22Rv1 (cell line): ENCODE measurements around the gene PPARG.
"Not testable (repeated sequence)": the region's sequence is repeated elsewhere in the genome, so short reads cannot be mapped to it uniquely, and the experiment has no call there.

Source experiments
- H3K27ac ChIP-seq: fragments of 450-650 bp; 2 replicates; pipeline ENCODE4 v1.5.1; 2017
- ZFX ChIP-seq: fragments of 450-650 bp; IDR thresholded peaks from 2 replicates; pipeline ENCODE4 v1.6.1; 2017; ENCODE audit warnings: antibody characterized with exemption, borderline replicate concordance
- TF ChIP-seq, protein P1 (sequence below): fragments of 450-650 bp; IDR thresholded peaks from 2 replicates; pipeline ENCODE4 v1.5.1; 2017; ENCODE audit warnings: mild to moderate bottlenecking

The PPARG gene

DNA sequence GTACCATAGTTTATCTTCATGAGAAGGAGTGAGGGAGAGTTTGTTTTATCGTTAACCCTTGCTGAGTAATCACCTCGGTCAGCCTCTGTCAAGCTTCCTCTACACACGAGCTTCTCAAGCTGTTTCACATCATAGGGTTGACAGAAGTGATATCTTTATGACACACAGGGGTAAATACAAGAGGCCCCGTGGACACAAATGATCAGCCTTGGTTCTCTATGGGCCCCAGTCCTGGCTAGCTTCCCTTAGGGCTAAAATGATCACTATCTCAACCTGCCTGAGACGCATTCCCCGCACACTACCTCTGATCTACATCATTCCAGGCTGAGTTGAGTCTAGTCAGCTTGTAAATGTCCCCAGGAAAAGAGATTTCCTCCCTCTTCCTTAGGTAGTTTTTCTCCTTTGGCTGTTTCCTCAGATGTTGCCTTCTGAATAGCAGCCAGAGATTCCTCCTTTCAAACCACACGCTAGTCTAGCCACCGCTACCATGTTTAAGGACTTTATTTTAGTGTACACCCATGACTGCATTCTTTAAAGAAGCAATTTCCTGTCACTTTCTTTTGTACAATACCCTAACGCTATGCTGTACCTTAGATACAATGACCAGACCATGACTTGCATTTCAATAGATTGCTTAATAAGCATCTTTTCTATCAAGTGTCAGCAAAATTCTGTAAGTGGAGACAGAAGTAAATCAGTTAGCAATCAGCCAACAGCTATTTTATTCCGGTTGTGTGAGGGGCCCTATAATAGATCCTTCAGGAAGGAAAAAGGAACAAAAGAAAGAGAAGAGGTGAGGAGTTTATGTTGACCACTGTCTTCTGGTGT, 35.1 kb upstream of the PPARG start:
- no peak for TF ChIP-seq ZFX
- TF ChIP-seq, protein P1, sequence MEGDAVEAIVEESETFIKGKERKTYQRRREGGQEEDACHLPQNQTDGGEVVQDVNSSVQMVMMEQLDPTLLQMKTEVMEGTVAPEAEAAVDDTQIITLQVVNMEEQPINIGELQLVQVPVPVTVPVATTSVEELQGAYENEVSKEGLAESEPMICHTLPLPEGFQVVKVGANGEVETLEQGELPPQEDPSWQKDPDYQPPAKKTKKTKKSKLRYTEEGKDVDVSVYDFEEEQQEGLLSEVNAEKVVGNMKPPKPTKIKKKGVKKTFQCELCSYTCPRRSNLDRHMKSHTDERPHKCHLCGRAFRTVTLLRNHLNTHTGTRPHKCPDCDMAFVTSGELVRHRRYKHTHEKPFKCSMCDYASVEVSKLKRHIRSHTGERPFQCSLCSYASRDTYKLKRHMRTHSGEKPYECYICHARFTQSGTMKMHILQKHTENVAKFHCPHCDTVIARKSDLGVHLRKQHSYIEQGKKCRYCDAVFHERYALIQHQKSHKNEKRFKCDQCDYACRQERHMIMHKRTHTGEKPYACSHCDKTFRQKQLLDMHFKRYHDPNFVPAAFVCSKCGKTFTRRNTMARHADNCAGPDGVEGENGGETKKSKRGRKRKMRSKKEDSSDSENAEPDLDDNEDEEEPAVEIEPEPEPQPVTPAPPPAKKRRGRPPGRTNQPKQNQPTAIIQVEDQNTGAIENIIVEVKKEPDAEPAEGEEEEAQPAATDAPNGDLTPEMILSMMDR: no peak
- no peak overlapping the region for H3K27ac ChIP-seq

DNA sequence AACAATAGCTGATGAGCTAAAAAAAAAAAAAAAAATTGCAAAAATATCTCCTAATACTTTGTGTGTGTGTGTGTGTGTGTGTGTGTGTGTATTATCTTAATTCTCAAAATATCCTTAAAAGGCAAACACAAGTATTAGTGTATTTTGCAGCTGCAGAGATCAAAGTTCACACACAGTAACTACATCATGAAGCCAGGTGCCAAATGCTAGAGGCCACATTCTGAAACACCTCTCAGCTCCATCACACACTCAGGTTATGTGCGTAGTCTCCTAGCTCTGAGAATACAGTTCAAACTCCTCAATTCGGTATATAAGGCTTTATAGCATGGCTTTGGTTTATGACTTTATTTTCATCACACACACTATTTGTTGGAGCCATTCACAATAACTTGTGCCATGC, 33.5 kb upstream of the PPARG start:
- TF ChIP-seq ZFX: no peak

DNA sequence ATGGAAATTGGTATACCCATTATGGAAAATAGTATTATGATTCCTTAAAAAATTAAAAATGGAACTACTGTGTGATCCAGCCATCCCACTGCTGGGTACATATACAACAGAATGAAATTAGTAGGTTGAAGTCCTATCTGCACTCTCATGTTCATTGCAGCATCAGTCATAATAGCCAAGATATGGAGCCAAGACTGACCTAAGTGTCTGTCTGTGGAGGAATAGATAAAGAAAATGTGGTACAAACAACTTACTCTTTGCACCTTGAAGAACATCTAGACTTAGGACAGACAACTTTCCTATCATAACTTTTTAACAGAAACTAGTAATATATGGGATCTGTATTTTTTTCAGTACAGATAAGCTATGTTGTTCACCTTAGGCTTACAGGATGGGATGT, 30.0 kb upstream of the PPARG start:
- no peak for TF ChIP-seq ZFX
- TF ChIP-seq, protein P1: no peak
- H3K27ac ChIP-seq: no peak overlapping the region

More for the DNA sequence above, 33.5 kb upstream of the PPARG start:
- H3K27ac ChIP-seq: no peak overlapping the region

DNA sequence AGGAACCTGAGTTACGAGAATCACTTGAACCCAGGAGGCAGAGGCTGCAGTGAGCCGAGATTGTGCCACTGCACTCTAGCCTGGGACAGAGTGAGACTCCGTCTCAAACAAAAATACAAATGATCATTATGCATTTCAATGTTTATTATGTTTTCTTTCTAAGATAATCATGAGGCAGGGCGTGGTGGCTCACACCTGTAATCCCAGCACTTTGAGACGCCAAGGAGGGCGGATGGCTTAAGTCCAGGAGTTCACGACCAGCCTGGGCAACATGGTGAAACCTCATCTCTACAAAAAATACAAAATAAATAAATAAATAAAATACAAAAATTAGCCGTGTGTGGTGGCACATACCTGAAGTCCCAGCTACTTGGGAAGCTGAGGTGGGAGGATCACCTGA, 26.7 kb upstream of the PPARG start:
- not testable (repeated sequence) for H3K27ac ChIP-seq

DNA sequence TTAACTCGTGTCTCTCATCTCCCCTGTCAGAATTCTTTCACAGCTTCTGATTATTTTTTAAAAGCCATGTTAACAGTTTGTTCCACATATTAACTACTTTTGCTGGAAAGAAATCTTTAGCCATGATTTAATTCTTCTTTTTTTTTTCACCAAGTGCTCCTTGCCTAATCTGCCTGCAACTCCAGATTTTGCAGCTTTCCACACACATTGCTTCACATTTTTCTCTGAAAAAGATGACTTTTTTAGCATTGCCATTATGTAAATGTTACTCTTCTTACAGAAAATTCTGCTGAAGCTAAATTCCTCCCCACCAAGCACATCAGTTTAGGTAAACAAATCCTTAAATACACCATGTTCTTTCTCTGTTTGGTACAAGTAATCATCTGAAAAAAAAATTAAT, 23.4 kb upstream of the PPARG start:
- no peak overlapping the region for H3K27ac ChIP-seq
- TF ChIP-seq ZFX: no peak
- TF ChIP-seq, protein P1: no peak

DNA sequence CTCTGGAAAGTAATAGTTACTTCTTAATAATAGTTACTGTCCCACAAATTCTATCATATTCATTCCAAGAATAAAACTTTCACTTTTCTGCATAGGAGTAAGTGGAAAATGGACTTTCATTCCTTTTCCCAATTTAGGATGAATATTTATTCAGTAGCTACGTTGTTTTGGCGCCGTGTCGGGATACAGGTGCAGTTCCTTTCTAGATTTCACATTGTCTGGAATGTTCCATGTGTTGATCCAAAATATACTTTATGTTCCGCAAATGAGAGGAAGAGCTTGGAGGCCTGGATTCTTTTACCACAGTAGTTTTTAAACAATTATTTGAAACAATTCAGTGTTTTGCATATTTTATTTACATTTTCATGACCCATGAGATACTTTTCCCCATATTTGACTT, 22.8 kb upstream of the PPARG start:
- H3K27ac ChIP-seq: no peak overlapping the region
- TF ChIP-seq, protein P1: no peak
- no peak for TF ChIP-seq ZFX

DNA sequence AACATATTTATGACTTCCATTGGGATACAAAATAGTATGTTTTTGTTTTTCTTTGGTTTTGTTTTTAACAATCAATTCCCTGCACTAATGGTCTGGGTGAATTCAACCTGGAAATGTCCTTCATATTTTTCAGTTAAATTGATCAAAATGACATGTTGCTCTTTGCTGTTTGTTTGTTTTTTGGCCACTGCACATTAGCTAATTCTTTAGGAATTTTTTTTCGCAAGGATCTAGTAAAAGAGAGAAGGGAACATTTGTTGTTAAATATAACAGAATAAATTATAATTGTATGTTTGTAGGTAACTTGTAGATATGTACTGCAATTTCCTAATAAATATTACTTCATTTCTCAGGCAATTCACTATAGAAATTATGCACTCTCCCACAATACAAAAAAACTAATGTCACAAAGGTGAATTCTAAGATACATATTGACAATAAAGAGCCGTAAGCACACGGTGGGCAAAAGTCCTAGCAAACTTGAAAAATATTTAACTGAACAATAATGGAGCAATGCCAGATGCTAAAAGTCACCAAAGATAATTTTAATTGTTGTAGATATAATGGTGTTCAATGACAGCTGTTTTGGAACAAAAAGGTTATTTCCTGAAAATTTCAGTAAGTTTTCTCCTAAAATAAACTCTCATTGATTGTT, 21.4 kb upstream of the PPARG start:
- no peak overlapping the region for H3K27ac ChIP-seq
- TF ChIP-seq, protein P1: no peak
- TF ChIP-seq ZFX: no peak

DNA sequence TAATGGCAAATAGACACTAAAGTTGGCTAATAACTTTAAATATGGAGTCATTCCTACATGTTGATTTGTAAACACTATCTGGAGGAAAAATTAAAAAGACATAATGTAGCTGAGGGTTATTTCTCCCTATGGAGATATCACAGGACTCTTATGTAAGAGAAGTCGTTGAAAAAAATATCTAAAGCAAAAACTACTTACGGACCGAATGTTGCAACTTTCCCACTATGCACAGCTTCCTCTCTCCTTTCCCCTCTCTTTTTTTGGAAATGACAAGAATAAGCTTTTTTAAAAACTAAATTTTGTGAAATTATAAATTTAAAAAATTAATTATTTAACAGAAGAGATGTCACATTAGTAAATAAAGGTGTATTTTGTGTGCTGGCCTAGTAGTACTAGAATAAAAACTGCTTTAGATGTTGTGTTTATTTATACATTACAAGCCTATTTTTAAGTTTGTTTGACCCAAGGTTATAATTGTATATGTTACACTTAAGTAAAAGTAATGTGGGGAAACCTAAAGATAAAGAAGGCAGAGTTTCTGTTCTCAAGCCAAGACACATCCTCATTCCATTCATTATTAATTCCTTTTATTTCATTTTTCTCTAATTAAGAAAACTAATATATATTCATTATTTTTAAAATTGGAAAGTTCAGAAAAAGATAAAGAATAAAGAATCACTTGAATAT, 20.7 kb upstream of the PPARG start:
- H3K27ac ChIP-seq: no peak overlapping the region
- TF ChIP-seq, protein P1: no peak
- TF ChIP-seq ZFX: no peak
